Cardiac muscle cell (in vitro differentiated cells and primary cell): ENCODE data around the gene KRTAP10-11. TPM values are rescaled to one million over a fixed set of nuclear protein-coding genes. Genes with fewer than 3 reads are reported as not detected.
"Not testable (repeated sequence)": the region's sequence is repeated elsewhere in the genome, so short reads cannot be mapped to it uniquely, and the experiment has no call there.

Source experiments
- DNase-seq, 2 donors: peaks; one replicate each; pipeline versions ENCODE4 v3.0.0 to v3.0.0-alpha.2; 2010 to 2017; ENCODE audit warnings: low read depth in 1 of 2, low spot score in 1 of 2
- H3K27ac ChIP-seq: fragments of 200-600 bp; sonication (generic); 2 replicates; pipeline ENCODE4 v1.5.1; 2016
- H3K27me3 ChIP-seq: fragments of 200-600 bp; sonication (generic); 2 replicates; pipeline ENCODE4 v1.6.0; 2016; ENCODE audit warnings: control low read depth
- H3K36me3 ChIP-seq: fragments of 200-600 bp; sonication (generic); 2 replicates; pipeline ENCODE4 v1.5.1; 2016; ENCODE audit warnings: control low read depth
- H3K4me1 ChIP-seq: fragments of 200-600 bp; sonication (generic); 2 replicates; pipeline ENCODE4 v1.8.1; 2017; ENCODE audit warnings: low read depth, mild to moderate bottlenecking, mixed run types
- H3K4me3 ChIP-seq: fragments of 200-600 bp; sonication (generic); 2 replicates; pipeline ENCODE4 v1.5.1; 2016; ENCODE audit warnings: mild to moderate bottlenecking
- H3K9me3 ChIP-seq: fragments of 200-600 bp; sonication (generic); 2 replicates; pipeline ENCODE4 v1.5.1; 2017; ENCODE audit warnings: low read depth, mild to moderate bottlenecking, control low read depth
- CTCF ChIP-seq: IDR thresholded peaks from 2 replicates; pipeline ENCODE4 v1.5.1; 2012; ENCODE audit warnings: low read depth, mild to moderate bottlenecking, low read length
- polyA plus RNA-seq: library from polyadenylated mRNA; unstranded; fragments of >200 nt; fragmentation: Nextera tagmentation; extraction: Ambion mirVana; gene quantifications from 2 replicates; pipeline ENCODE4 v1.2.1, GENCODE V29; 2016
- total RNA-seq: library from RNA; depleted of rRNA; stranded (reverse); fragments of >200 nt; gene quantifications from 2 replicates; pipeline ENCODE4 v1.2.3, GENCODE V29; 2016

Gene KRTAP10-11
- total and polyA plus RNA-seq, 2 experiments from 2014 or later: not detected

GRCh38 chr21:44687671-44688070 is 41.5 kb downstream of the KRTAP10-11 start:
- no peak for TF ChIP-seq CTCF
- no peaks in the 10 kb centered on the region for H3K27me3 ChIP-seq
- no peak for DNase-seq
- H3K27ac ChIP-seq: no peak overlapping the region
- H3K4me1 ChIP-seq: no peaks in the 10 kb centered on the region
- H3K36me3 ChIP-seq: no peaks in the 10 kb centered on the region
- no peak overlapping the region for H3K4me3 ChIP-seq
- no peaks in the 10 kb centered on the region for H3K9me3 ChIP-seq

DNA sequence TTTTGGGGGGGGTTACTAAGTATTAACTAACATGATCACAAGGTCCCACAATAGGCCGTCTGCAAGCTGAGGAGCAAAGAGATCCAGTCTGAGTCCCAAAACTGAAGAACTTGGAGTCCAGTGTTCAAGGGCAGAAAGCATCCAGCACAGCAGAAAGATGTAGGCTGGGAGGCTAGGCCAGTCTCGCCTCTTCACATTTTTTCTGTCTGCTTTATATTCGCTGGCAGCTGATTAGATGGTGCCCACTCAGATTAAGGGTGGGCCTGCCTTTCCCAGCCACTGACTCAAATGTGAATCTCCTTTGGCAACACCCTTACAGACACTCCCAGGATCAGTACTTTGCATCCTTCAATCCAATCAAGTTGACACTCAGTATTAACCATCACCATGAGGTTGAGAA is 43.5 kb downstream of the KRTAP10-11 start:
- not testable (repeated sequence) for H3K4me1 ChIP-seq, H3K9me3 ChIP-seq, DNase-seq, H3K27me3 ChIP-seq, H3K36me3 ChIP-seq, H3K27ac ChIP-seq, H3K4me3 ChIP-seq

DNA sequence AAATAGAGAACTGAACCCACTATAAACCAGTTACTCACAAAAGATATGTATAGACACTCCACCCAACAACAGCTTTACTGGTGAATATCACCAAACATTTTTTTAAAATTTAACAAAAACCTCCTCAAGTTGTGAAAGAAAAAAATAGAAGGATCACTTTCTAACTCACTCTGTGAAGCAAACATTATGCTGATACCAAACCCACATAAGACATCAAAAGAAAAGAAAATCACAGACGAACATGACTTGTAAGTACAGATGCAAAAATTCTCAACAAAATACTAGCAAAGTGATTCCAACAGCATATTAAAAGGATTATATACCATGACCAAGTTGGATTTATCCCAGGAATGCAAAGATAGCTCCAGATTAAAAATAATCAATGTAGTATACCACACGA is 45.5 kb downstream of the KRTAP10-11 start:
- Histone ChIP-seq H3K4me3 (no peak overlapping the region), H3K27me3 (no peaks in the 10 kb centered on the region), H3K9me3 (no peaks in the 10 kb centered on the region), H3K36me3 (no peaks in the 10 kb centered on the region), H3K4me1 (no peaks in the 10 kb centered on the region), H3K27ac (no peak overlapping the region)
- TF ChIP-seq CTCF: no peak
- DNase-seq: no peak

- no peak overlapping the region for H3K4me3 ChIP-seq
- no peak for TF ChIP-seq CTCF
- no peak overlapping the region for H3K27ac ChIP-seq
- H3K36me3 ChIP-seq: no peaks in the 10 kb centered on the region
- no peaks in the 10 kb centered on the region for H3K27me3 ChIP-seq
- no peak for DNase-seq
- H3K4me1 ChIP-seq: no peaks in the 10 kb centered on the region
- no peaks in the 10 kb centered on the region for H3K9me3 ChIP-seq
These were observed 46.7 kb downstream of the KRTAP10-11 start for GRCh38 chr21:44692798-44693512.

- Histone ChIP-seq H3K9me3 (no peaks in the 10 kb centered on the region), H3K27me3 (no peaks in the 10 kb centered on the region), H3K36me3 (no peaks in the 10 kb centered on the region), H3K27ac (no peak overlapping the region), H3K4me3 (no peak overlapping the region), H3K4me1 (no peaks in the 10 kb centered on the region)
- no peak for DNase-seq
- TF ChIP-seq CTCF: no peak
These were observed 48.6 kb downstream of the KRTAP10-11 start for GRCh38 chr21:44694776-44695175.

DNA sequence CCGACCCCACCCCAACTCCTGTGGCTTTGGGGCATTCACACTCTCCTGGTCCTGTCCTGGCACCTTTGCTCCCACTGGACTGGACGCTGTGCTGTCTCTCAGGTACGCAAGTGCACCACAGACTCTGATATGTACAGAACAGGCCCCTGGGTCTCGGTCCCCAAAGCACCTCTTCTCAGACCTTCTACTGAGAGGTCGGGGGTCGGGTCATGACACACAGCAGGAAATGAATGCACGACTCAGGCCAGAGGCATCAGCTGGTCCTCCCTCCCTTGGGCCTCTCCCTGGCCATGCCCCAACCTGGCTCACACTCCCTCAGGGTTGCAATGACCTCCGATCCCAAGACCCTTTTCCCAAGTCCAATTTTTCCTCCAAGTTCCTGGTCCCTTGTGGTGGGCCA is 49.0 kb downstream of the KRTAP10-11 start:
- H3K4me3 ChIP-seq: no peak overlapping the region
- no peak overlapping the region for H3K27ac ChIP-seq
- H3K36me3 ChIP-seq: no peaks in the 10 kb centered on the region

More for the DNA sequence above, 49.0 kb downstream of the KRTAP10-11 start:
- no peak for DNase-seq
- Histone ChIP-seq H3K27me3 (no peaks in the 10 kb centered on the region), H3K4me1 (no peaks in the 10 kb centered on the region), H3K9me3 (no peaks in the 10 kb centered on the region)
- TF ChIP-seq CTCF: no peak
